Cerebellar nuclear complex (tissue), 1 donor: Measurements from ENCODE around the gene DPYSL4.

Experiments used
- DNase-seq, 2 experiments: peaks; one replicate each; lab custom pipeline; 2025; lab: John Stamatoyannopoulos, UW

DPYSL4 gene

GRCh38 chr10:132163826-132164515 is 22.8 kb upstream of the DPYSL4 start:
- DNase-seq: no peak

GRCh38 chr10:132164761-132165278 is 21.9 kb upstream of the DPYSL4 start:
- DNase-seq: no peak

- DNase-seq: no peak
Measured at GRCh38 chr10:132165416-132165980, 21.2 kb upstream of the DPYSL4 start.

DNA sequence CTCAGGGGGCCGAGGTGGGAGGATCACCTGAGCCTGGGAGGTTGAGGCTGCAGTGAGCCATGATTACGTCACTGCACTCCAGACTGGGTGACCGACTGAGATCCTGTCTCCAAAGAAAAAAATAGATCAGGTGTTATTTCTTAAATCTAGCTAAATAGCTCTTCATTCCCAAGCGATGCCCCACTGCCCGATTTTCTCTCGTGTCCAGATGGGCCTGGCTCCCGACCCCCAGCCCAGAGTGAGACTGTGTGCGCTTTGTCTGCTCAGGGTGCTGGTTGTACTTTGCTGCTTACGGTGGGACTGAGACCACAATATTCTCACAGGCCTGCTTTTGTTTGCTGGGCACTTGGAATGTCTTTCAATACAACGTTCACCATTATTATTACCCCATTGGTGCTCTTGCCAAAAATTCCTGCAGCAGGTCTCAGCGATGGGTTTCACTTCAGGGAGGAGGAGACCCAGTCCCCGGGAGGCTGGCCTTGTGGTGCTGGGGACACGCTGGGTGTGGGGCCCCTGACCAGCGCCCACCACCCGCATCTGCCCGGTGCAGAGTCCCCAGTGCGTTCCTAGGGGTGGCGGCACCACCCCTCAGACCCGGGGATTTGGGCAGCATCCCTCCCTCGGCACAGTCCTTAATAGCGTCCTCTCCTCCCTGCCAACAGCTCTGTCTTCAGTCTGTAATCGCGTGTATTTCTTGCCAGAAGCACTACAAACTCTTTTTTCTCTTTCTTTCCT is 20.4 kb upstream of the DPYSL4 start:
- DNase-seq: no peak

- DNase-seq: no peak
Measured at GRCh38 chr10:132167041-132167674, 19.6 kb upstream of the DPYSL4 start.

DNA sequence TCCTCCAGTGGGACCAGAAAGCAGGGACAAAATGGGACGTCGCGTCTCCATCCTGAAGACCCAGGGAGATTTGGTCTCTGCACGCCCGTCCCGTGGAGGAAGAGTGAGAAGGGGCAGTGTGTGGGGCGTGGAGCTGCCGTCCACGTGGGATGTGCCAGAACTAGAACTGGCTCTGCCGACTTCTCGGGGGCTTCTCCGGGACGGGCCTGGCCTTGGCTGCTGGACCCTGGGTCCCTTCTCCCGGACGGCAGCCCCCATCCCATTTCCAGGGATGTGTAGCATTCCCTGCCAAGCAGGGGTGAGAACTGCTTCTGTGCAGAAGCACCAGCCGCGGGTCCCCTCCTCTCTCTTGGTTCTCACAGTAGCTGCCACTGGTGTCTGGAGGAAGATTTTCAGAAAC is 18.8 kb upstream of the DPYSL4 start:
- DNase-seq: no peak

GRCh38 chr10:132168571-132169030 is 18.1 kb upstream of the DPYSL4 start:
- DNase-seq: no peak

DNA sequence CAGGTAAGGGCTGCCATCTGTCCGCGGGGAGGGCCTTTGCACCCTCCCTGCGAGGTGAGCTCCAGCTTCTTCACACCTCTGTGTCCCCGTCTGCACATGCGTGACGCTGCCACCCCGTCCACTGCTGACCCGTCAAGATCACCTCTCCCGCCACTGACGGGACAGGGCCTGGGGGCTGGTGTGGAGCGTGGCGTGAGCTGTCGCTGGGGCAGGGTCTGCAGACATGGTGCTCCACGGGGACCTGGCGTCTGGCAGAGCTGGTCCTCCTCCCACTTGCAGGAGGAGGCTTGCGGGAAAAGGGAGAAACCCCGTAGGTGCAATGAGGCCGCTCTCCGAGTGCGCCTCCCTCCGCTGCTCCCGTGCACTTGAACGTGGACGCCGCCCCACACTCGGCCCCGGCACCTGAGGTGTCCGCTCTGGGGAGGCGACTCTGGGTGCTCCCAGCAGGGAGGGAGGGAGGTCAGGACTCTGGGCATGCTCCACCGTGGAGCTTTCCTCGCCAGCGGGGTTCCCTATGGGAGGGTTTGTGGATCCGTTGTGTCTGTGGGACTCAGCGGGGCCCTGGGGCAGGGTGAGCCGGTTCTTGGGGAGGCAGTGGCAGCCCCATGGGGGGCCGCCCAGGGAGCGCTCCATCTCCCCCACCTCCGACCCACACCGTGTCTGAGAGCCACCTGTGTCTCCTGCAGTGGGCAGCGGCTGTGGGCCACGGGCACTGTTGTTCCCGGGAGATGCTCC is 17.6 kb upstream of the DPYSL4 start:
- no peak for DNase-seq

GRCh38 chr10:132169766-132170560 is 16.8 kb upstream of the DPYSL4 start:
- no peak for DNase-seq

- no peak for DNase-seq
Measured at GRCh38 chr10:132170561-132171361, 16.0 kb upstream of the DPYSL4 start.

- DNase-seq: no peak
Measured at GRCh38 chr10:132172091-132173066, 14.4 kb upstream of the DPYSL4 start.

- no peak for DNase-seq
Measured at GRCh38 chr10:132173185-132173584, 13.6 kb upstream of the DPYSL4 start.

- no peak for DNase-seq
Measured at GRCh38 chr10:132174237-132174636, 12.5 kb upstream of the DPYSL4 start.

GRCh38 chr10:132175408-132175807 is 11.3 kb upstream of the DPYSL4 start:
- DNase-seq: no peak

DNA sequence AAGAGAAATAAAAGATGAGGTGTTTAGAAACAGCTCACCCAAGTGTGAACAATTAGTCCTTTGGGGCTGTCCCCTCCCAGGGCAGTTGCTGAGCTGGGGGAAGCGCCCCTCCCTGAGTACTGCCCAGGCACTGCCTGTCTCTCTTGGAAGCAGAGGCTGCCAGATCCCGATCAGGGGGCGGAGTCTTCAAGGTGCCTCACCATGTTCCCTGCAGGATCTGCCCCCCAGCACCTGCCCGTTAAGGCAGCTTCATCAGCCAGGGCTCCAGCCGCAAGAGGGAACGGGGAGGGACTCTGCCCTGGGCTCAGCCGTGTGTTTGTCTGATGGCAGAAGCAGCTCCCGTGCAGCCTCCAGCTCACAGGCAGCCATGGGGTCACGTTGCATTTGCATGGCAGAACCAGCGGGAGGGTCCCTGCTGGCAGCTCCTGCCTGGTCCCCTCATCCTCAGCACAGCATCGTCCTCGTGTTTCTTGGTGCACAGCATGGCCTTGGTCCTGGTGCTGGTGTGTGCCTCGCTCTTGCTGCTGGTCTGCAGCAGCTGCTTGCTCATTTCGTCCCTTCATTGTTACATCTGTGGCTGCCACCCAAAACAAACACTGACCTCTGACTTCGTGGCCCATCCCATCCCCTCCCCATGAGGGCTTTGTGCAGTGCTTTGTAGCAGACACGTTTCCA is 10.7 kb upstream of the DPYSL4 start:
- no peak for DNase-seq

- DNase-seq: no peak
Measured at GRCh38 chr10:132176623-132177500, 9.9 kb upstream of the DPYSL4 start.

DNA sequence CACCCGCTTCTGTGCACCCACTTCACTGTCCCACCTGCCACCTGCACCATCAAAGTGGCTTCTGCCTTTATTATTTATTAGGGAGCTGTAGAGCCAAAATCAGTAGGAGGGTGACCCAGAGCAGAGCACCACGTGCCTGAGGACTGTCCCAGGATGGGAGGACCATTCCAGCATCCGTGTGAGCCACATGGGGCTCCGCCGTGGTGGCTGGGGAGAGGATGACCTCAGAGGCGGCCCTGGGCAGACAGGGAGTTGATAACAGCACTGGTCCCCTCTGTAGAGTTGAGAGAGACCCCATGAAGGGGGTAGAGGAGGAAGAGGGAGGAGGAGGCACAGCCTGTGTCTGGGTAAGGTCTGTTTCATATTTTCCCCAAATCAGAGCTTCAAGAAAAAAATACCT is 8.7 kb upstream of the DPYSL4 start:
- no peak for DNase-seq
